Hematopoietic multipotent progenitor cell treated with erythropoietin and hydrocortisone succinate and interleukin-3 and kit ligand, for 17 days (in vitro differentiated cells): ENCODE measurements around the gene CHN1.

Experiments
- DNase-seq: peaks from one replicate; pipeline ENCODE4 v3.0.0-alpha.2; 2015; ENCODE audit warnings: low spot score

The CHN1 gene

DNA sequence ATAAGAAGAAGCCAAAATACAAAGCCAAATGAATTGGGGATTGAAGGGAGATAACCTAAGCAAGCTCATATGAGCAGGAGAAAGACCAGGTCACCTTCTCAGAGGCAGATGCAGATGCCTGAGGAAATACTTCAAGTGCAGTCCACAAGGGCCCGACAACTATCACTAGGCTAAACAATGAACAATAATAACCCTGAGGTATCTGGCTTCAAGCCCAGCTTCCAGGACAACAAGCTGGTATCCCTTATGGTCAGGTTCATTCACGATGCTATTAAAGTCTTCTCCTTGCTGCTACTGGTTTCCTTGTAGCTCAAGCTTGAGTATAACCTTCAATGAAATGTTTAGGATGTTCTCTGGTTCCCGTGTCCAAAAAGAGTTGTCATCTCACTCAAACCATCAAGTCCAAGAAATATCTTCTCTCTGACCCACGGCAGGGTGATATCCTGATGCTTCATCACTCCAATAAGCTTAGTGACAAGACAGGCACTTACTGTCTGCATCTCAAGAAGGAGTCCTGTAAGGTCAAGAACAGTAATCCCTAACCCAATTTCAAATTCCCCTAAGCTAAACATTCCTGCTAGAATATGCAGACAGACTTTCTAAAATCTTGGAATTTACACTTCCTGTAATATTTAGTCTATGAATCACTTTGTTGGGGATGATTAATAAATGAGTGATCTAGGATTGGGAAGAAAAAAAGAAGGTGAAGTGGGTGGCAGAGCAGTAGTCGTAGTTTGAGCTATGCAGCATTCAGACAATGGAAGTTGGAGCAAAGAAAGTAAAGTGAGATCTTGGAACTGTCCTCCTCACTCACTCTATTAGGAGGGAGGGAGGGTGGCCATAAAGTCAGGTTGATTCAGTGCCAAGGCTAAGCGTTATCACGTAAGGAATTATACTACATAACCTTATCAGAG is 33.1 kb downstream of the CHN1 start:
- no peak for DNase-seq

DNA sequence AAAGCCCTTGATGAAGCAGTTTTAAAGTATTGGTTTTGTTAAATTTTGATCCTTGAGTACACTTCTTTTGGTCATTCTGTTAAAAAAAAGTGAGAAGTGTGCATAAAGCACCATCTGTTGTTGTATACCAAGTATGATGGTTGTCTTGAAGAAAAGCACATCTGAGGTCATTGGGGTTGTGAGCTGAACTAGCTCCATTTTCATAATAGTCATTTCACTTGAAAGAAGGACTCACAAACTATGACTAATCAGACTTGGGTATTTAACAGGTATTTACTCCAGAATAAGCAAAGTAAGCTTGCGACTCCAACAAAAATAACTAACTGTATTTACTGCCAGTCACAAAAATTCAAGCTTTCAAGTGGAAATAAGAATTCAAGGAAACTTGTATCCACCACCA is 35.1 kb downstream of the CHN1 start:
- no peak for DNase-seq

DNA sequence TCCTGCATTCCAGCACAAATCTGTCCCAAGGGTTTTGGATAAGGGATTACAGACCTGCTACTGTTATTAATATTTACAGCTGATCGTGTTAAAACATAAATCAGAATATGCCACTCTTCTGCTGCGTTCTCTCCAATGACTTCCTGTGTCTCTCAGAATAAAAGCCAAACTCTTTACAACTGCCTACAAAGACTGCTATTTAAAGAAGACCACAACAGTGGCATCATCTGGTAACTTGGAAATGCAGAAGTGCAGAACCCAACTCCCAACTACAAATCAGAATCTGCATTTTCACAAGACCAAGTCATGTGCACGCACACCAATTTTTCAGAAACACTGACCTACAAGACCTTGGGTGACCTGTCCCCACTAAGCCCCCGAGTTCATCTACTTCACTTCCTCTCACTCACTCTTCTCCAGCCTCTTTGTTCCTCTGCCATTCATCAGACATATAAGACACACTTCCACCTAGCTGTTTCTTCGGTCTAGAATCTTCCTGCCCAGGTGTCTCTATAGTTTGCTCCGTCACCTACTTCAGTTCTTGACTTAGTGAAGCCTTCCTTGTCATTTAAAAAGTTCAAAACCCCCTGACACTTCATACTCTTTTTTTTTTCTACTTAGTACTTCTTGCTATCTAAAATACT is 36.0 kb downstream of the CHN1 start:
- DNase-seq: no peak

DNA sequence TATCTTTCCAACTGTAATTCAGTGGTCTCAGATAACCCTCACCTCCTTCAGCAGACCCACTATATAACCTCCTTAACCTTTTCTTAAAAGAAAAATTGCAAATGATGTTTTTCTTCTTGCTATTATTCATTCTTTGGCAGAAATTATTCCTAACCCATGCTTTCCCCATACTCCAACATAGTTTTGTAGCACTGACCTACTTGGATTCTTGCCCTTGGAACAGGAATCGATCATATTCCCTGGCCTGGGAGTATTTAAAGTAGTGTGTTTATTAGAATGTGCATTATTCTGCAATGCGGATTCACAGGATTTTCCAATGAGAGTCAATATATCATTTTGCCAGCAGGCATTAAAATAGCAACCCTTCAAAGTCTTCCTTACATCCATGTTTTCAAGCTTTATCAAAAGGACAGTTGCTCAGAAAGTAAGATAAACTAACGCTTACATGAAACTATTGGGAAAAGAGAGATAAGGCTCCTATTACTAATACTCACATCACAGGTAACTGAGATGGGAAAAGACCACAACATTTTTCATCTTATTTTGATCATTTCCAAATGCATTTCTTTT is 37.4 kb downstream of the CHN1 start:
- DNase-seq: no peak

DNA sequence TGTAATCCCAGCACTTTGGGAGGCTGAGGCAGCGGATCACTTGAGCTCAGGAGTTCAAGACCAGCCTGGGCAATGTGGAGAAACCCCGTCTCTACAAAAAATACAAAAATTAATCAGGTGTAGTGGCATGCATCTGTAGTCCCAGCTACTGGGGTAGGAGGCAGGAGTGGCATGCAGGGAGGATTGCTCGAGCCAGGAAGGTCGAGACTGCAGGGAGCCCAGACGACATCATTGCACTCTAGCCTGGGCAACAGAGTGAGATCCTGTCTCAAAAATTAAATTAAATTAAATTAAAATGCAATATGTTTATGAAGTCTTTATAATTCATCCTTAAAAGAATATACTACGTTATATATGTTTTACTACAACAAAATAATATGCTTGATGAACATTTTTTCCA is 38.1 kb downstream of the CHN1 start:
- no peak for DNase-seq

DNA sequence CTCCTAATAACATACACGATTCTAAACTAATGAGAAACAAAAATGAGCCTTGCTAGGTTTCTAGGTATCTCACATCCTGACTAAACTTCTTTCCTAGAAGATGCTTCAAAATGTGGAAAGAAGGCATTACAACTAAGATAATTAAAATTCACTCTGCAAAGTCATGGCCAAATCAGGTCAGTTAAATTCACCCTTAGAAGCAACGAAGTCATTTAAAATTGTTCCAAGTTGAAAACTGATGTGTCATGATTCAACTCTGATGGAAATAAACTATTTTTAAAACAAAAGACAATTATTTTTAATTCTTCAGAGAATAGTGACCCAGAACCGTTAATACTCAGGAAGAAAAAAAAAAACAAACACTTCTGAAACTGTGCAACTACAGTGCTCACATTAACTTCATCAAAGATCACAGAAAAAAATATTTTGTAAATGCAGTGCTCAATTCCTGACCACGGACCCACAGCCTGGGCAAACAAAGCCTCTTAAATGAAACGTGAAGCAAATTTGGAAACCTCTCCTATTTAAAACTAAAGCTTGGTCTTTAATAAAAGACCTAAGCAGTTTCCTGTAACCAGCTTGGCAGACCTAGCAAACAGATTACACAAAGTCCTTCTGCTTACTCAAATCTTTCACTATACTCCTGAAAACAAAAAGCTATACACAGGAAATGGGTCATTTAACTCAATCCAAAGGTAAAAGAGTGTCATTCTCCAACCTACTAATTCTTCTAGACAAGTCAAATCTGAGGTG is 39.0 kb downstream of the CHN1 start:
- no peak for DNase-seq

DNA sequence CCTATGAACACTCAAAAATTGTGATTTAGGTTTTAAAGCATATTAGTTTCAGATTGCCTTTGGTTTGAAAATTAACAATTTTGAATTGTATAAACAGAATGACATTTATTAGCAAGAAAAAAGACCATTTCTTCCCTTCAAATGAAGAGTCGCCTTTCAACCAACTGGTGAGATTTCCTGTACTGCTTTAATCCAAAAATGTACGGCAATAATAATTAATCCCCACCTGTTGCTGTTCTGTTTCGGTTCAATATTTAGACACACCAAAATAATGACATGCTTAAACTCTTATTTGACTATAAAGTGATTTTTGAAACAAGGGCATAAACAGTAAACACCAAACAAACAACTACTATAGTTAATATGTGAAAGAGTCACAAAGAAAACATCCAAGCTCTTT is 39.6 kb downstream of the CHN1 start:
- DNase-seq: no peak

DNA sequence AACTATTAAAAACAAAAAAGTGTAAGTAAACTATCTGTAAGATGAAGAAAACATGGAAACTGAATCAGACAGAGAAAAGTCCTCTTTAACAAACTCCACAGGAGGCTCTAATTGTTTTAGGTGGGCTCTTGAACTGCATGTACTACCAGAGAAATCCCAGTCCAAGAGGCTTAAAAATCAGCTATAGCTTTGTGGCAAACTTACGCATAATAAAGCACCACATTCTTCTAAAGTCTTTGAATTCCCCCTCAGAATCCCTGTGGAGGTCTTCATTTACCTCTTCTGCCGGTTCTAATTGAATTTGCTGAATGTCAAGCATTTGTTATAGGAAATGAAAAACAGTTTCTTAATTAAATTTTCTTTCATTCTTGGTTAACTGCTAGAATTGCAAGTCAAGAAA is 40.8 kb downstream of the CHN1 start:
- no peak for DNase-seq

DNA sequence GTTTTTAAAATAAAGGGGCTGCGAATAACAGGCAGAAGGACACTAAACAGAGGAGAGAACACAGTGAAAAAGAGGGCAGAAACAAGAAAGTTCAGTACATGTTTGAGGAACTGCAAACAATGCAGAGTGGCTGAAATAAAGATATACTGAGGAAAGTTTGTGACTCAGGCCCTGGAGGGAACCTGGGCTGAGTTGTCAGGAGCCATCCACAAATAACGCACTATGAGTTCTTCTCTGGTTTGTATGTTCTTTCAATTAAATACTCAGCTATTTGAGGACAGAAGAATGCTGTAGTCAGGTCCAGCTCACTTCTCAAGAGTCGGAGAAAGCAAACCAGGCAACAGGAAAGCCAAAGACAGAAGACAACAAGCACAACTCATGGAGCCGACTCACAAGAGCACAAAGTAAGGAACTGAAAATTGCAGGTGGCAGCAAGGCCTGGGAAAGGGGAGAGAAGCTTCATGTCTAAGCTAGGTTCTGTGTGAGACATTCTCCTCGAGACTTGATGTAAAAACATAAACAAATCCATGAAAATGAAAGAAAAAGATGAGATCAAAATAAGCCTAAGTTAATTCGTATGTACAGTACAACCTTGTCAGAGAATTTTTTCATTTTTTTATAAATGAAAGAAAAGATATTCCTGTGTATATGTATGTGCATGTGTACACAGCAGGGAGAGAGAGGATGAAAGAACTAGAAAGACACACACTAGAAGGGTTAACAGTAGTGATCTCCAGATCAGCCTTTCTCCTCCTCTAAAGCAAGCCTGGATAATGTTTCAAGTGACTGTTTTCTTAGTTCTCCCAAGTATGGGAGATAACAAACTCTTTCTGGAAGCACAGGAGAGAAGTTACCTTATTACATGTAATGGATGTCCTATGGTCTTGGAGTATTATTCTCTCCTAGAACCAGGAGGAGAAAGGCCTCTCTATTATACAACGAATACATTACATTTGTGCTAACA is 41.5 kb downstream of the CHN1 start:
- no peak for DNase-seq

DNA sequence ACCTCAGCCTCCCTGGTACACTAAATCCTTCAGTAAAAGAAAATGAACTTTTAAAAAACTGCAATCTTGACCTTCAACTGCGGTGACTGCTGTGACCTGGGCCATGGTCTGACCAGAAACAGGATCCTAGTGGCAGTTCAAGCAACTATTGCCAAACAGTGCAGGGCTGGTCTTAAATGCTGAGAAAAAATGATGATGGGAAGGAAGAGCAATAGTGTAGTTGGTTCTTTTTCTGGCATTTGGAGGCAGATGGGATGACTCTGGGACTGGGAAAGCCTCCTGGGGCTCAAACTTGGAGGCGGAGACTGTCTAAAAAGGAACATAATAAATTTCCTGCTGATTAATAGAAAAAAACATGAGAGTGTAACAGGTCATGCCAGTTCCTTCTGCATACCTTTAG is 45.4 kb downstream of the CHN1 start:
- DNase-seq: no peak

DNA sequence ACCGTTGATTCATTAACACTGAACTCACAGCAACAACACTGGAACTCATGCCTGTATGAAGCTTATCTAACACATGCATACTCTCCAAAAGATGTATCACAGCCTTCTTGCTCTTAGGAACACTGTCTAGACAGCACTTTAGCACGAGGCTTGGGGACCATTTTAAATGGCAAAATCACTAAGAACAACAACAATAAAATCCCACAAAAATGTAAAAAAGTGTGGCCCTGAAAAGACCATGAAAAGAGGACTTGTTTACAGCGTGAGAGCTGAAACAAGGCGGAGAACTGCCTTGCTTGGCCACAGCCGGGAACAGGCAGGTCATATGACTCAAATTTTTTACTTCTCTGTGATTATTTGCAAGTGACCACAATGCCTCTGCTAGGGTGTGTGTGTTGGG is 48.1 kb downstream of the CHN1 start:
- DNase-seq: no peak

DNA sequence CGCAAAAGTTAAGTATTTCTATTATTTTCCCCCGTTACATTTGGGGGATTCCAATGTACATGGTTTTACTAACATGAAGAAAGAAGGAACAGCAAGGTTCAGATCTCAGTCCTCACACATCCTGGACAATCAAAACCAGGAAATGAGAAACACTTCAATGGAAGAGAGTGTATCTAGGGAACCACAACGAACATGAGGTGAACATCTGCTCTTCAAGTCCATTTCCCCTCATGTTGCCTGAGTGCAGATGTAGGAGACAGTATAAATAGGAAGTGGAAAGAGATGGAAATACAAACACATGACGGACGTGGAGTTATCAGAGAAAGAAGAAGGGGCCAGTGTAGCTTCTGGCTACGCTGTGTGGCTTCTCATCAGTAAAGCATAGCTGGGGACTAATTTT is 52.6 kb downstream of the CHN1 start:
- DNase-seq: no peak

DNA sequence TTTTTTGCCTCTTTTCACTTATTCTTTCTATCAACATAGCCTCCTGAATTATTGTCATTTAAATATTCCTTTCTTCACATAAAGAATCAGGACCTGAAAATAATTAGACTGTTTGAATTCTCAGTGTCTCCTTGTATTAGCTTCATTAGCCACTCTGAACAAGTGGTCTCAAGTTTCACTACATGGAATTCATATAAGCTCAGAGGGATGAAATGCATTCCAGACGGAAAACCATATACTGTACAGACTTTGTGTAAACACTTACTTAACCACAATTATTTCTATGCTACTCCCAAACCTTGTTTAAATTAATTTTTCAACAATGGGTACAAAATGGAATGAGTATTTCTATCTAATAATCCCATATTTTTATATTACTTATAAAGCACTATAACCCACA is 53.4 kb downstream of the CHN1 start:
- no peak for DNase-seq

DNA sequence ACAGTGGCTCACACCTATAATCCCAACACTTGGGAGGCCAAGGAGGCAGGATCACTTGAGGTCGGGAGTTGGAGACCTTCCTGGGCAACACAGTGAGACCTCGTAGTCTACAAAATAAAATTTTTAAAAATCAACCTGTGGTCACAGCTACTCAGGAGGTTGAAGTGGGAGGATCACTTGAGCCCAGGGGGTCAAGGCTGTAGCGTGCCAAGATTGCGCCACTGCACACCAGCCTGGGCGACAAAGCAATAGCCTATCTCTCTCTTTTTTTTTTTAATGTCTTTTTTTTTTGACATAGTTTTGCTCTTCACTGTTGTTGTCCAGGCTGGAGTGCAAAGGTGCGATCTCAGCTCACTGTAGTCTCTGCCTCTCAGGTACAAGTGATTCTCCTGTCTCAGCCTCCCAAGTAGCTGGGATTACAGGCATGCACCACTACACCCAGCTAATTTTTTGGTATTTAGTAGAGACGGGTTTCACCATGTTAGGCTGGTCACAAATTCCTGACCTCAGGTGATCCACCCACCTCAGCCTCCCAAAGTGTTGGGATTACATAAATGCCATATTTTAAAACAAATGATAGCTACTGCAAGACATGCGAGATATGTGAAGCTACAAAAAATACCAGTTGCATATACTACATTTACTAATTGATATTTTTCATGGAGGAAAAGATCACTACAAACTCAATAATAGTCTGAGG is 55.0 kb downstream of the CHN1 start:
- DNase-seq: no peak

DNA sequence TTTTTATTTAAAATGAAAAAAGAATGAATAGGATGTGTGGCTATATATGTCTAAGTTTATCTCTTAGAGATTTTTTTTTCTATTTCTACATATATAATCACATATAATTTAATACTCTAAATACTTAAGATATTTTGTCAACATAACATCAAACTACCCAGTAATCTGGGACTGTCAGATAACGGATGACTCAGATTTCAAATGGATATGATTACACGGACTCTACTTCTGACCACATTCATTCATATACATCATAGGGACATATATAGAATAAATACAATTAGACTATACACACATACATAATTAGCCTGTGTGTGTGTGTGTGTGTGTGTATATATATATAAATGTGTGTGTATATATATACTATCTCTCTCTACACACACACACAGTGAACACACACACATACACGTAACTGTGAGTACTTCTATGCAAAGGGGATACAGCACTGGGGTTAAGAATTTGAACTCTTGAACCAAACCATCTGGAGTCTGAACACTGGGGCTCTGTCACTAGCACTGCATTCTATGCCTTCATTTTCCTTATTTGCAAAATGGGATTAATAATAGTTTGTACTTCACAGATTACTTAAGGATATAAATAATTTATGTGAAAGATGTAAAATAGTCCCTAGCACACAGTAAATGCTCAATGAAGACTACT is 59.5 kb downstream of the CHN1 start:
- DNase-seq: no peak

DNA sequence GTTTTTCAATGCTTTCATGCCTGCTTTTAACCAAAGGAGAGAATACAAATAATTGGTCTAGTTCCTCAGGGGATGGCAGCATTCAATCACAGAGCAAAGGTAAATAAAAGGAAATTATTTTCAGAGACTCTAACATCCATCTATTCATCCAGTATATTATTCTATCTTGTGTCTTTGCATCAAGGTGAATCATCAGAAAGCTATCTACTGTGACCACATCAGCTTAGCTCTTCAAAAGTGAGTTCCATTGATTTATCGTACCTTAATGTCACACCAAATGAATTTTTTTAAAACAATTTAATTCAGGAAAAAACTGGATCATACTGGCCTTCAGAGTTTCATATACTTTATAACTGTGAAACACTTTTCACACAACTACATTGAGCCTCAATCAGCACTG is 66.1 kb downstream of the CHN1 start:
- no peak for DNase-seq

DNA sequence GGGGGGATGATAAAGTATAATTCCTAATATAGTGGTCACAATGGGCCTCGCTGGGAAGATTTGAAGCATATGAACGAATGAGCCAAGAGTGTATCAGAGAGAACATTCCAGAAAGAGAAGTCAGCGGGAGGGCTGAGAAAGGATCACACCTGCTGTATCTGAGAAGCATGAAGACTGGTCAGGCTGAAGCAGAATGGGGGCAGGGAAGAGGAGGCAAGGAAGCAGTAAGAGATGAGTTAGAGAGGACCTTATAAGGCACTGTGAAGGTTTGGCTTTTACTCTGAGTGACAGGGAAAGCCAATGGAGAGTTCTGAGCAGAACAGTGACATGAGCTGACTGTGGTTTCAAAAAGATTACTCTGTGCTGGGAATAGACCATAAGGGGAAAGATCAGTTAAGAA is 73.5 kb downstream of the CHN1 start:
- no peak for DNase-seq

DNA sequence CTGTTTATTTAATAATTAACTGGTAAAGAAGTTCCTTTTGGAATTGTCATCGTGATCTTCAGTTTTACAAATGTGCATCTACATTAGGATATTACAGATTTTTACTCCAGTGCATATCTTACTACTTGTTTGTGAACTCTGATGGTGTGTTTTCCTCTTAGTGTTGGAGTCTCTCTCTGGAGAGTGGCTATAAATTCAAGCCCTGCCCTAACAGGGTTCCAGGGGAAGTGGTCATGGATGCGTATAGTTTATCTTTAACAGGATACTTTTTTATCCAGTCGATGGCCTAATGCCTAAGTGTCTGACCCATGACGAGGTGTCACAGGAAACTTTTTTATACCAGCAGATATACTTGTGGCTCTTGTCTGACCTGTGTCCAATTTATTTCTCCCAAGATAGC is 75.4 kb downstream of the CHN1 start:
- DNase-seq: no peak

DNA sequence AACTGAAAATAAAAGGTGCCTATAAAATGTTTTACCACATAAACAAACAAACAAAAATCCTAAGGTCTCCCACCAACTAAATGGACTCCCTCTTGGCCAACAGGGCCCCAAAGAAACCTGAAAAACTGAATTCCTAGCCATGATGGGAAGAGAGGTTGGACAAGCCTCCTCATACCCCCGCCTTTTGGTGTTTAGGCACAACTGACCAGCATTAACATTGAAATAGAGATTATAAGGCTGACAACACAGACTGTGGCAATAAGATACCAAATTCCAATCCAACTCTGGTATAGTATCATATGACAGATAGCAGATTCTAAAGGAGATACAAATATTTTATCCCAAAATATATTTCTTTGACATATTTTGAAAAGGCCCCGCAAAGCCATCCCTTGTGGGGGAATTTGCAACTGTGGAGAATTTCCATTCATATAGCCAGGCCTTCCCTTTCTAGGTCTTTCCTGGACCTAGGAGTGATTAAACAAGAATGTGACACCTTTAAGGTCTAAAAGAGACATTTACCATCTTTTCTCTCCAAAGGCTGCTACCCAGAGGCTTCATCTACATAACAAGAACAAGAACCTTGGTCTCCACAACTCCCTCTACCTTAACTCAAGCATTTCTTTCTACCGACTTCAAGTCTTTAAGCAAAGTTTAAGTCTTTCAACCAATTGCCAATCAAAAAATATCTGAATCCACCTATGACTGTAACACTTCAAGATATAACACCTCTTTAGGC is 80.0 kb downstream of the CHN1 start:
- no peak for DNase-seq
